Skeletal muscle satellite cell (primary cell): ENCODE results near the gene OR4D5. TPM values are rescaled to one million over a fixed set of nuclear protein-coding genes. Genes with fewer than 3 reads are reported as not detected.

Experiments used
- H3K27me3 ChIP-seq: 2 replicates; pipeline ENCODE4 v1.7.0; 2013; ENCODE audit warnings: low read length; ENCODE audit not compliant: control insufficient read depth, insufficient read depth
- H3K36me3 ChIP-seq: 2 replicates; pipeline ENCODE4 v1.7.0; 2013; ENCODE audit warnings: mild to moderate bottlenecking, control low read depth, low read length; ENCODE audit not compliant: insufficient read depth
- H3K4me1 ChIP-seq: 2 replicates; pipeline ENCODE4 v1.7.0; 2013; ENCODE audit warnings: low read length; ENCODE audit not compliant: control insufficient read depth, insufficient read depth
- H3K4me2 ChIP-seq: 2 replicates; pipeline ENCODE4 v1.7.0; 2013; ENCODE audit warnings: mild to moderate bottlenecking, low read length
- H3K4me3 ChIP-seq: 2 replicates; pipeline ENCODE4 v1.7.0; 2013; ENCODE audit warnings: low read length
- H3K9ac ChIP-seq: 2 replicates; pipeline ENCODE4 v1.7.0; 2013; ENCODE audit warnings: mild to moderate bottlenecking, low read depth, low read length, moderate library complexity
- H3K9me3 ChIP-seq: replicated peaks from 2 replicates; pipeline ENCODE4 v1.7.0; 2013; ENCODE audit warnings: mild to moderate bottlenecking, control low read depth, low read length
- total RNA-seq: library from RNA; depleted of rRNA; stranded (reverse); fragments of >200 nt; gene quantifications from 2 replicates; pipeline ENCODE4 v1.2.3, GENCODE V29; 2012; rRNA removed

Gene OR4D5
- total RNA-seq = not detected in 2 replicates

DNA sequence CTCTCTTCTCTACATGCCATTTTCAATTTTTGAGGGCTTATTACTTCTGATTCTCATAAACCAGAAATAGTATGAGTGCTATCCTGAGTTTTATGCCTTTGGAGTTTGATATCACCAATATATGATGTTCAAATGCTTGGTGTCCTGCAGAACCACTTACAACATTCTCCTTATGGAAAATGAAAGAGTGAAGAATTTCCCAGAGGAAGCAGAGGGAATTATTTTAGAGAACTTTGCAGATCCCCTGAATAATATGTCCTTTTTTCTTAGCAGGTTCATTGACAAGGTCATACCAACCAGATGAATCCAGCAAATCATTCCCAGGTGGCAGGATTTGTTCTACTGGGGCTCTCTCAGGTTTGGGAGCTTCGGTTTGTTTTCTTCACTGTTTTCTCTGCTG lies at the start of gene OR4D5:
TSS of gene OR4D5 (plus strand) at position 301 of the 400 bp plus-strand sequence. CDS start at position 301, 0 bp downstream.
- no peaks in the 10 kb centered on the region for H3K27me3 ChIP-seq
- H3K4me2 ChIP-seq = no peak within 1 kb of the TSS
- no peak within 1 kb of the TSS for H3K4me3 ChIP-seq
- no peaks in the 10 kb centered on the region for H3K36me3 ChIP-seq
- H3K4me1 ChIP-seq = no peaks in the 10 kb centered on the region
- no peaks in the 10 kb centered on the region for H3K9me3 ChIP-seq
- no peak within 1 kb of the TSS for H3K9ac ChIP-seq

DNA sequence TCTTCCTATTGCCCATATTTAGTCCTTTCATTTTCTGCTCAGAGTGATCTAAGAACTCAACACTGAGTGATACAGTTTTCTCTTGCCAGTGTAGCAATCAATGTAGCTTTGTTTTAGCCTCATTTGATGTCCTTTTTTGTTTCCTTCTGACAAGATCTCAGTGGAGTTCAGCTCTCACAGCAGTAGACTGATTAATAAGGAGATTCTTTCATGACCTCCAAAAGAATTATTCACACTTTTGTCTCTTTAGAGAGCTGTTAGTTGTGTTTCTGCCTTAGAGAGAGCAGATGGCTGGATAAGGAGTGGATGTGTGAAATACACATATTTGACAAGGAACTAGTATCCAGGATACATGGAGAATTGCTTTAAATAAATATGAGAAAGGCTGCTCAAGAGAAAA lies 47.4 kb upstream of the OR4D5 start:
- Histone ChIP-seq H3K4me3 (no peak overlapping the region), H3K9ac (no peak overlapping the region), H3K27me3 (no peaks in the 10 kb centered on the region), H3K4me1 (no peaks in the 10 kb centered on the region), H3K4me2 (no peak overlapping the region), H3K9me3 (no peaks in the 10 kb centered on the region), H3K36me3 (no peaks in the 10 kb centered on the region)

DNA sequence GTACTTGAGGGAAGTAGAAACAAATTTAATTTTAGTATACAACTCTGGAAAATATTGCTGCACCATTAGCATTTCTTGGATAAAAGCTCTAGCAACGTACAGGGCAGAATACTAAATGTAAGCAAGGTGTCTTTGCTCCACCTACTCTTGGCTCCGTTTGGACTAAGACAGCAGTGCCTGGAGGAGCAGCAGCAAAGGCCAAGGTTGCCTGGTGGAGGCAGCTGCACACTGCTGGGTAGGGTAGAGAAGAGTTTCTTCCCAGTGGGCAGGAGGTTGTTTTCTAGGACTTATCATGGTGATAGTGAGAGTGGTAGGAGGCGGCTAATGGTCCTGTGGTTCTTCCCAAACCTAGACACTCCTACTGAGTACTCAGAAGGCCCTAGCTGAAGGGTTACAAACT lies 39.6 kb upstream of the OR4D5 start:
- no peaks in the 10 kb centered on the region for H3K27me3 ChIP-seq

DNA sequence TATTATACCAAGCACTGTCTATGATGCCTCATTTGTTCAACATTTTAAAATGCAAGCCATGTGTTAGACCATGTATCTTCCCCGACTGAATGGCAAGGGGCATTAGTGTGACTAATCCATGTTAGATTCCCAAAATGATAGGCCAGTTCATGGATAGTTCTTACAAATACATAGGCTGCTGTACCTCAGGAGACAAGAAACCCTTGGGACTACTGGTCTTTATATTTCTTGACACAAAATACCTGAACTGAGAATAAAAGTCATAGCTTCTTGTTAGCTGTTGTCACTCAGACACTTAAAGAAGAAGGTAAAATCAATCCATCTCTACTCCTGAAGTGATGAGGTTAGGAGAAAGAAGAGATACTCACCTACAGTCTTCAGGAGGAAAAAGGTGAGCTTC lies 37.5 kb upstream of the OR4D5 start, which contains the start of gene OR8D4:
TSS of gene OR8D4 (plus strand) at position 301 of the 400 bp plus-strand sequence. CDS start 4,265 bp downstream, outside the sequence.
- Histone ChIP-seq H3K4me1 (no peaks in the 10 kb centered on the region), H3K9me3 (no peaks in the 10 kb centered on the region), H3K9ac (no peak within 1 kb of the TSS), H3K4me3 (no peak within 1 kb of the TSS), H3K36me3 (no peaks in the 10 kb centered on the region), H3K4me2 (no peak within 1 kb of the TSS), H3K27me3 (no peaks in the 10 kb centered on the region)

More for the DNA sequence above, 39.6 kb upstream of the OR4D5 start:
- H3K9ac ChIP-seq = no peak overlapping the region
- no peaks in the 10 kb centered on the region for H3K36me3 ChIP-seq
- no peak overlapping the region for H3K4me3 ChIP-seq
- no peaks in the 10 kb centered on the region for H3K4me1 ChIP-seq
- H3K4me2 ChIP-seq = no peak overlapping the region
- H3K9me3 ChIP-seq = no peaks in the 10 kb centered on the region

DNA sequence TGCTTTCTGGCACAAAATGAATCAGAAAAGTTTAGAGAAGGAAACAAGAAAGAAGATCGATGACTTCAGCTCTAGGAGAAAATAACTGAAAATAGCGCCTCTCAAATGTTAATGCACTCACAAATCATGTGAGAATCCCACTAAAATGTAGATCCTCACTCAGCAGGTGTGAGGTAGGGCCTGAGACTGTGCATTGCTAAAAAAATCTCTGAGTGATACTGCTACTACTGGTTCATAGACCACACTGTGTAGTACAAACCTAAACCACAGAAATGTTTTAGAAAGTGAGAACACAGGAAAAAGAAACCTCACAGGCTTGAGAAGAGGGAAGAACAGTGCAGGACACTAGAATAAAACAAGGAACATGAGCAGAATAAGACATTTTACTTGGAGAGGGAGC lies 35.5 kb upstream of the OR4D5 start:
- Histone ChIP-seq H3K4me2 (no peak overlapping the region), H3K9ac (no peak overlapping the region), H3K4me1 (no peaks in the 10 kb centered on the region), H3K4me3 (no peak overlapping the region), H3K27me3 (no peaks in the 10 kb centered on the region), H3K9me3 (no peaks in the 10 kb centered on the region), H3K36me3 (no peaks in the 10 kb centered on the region)

DNA sequence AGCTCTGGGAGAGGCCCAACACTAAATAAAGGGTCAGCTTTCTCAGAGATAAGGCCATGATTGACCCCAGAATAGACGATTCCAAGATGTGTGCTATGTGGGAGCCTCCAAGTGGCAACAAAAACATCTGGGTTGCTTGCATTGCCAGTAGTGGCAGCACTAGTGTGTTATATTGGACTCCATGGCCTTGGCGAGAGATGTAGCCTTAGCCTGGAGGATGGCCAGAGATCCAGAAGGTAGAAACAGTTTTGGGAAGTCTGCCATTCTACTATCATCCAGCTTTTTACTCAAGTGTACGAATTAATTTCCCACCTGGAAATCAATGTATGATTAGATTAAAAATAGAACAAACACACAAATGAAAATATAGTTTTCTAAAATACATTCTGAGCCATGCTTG lies 34.5 kb upstream of the OR4D5 start:
- Histone ChIP-seq H3K27me3 (no peaks in the 10 kb centered on the region), H3K36me3 (no peaks in the 10 kb centered on the region), H3K9ac (no peak overlapping the region), H3K4me2 (no peak overlapping the region), H3K9me3 (no peaks in the 10 kb centered on the region), H3K4me1 (no peaks in the 10 kb centered on the region), H3K4me3 (no peak overlapping the region)

DNA sequence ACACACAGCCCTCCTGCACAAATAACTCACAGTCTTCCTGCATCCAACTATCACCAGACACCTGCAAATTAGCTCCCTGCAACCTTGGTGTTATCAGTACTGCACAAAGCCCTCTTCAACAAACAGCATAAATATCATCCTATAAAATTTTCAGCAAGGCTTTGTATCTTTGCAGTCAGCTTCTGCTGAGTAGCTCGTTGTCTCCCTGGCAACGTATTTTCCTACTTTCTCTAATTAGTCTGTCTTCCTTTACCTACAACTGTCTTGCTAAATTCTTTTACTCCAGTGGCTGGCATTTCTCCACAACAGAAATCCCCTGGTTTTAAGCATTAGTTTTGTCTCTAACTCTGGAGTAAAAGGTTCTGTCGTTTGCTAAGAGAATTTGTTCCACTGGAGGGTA lies 33.6 kb upstream of the OR4D5 start:
- H3K27me3 ChIP-seq = no peaks in the 10 kb centered on the region
- no peaks in the 10 kb centered on the region for H3K9me3 ChIP-seq
- H3K36me3 ChIP-seq = no peaks in the 10 kb centered on the region
- H3K9ac ChIP-seq = no peak overlapping the region
- no peak overlapping the region for H3K4me3 ChIP-seq
- no peak overlapping the region for H3K4me2 ChIP-seq
- H3K4me1 ChIP-seq = no peaks in the 10 kb centered on the region

DNA sequence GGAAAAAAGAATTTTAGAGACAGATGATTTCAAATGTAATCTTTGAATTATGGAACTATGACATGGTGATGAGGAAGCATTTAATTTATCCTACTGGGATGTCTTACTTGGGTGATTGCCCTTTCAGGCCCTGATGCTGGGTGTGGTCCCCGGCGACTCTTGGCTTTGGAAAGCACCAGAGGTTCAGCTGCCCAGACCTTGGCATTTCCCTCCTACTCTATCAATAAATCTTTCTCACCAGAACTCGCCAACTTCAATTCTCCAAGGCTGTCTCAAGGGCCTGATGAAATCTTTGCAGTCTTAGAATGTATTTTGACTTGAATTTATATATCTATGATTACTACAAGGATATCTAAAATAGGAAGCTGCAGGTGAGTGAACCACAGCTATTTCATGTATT lies 18.5 kb upstream of the OR4D5 start:
- H3K4me2 ChIP-seq = no peak overlapping the region
- H3K4me3 ChIP-seq = no peak overlapping the region
- H3K4me1 ChIP-seq = no peaks in the 10 kb centered on the region
- no peaks in the 10 kb centered on the region for H3K9me3 ChIP-seq
- H3K9ac ChIP-seq = no peak overlapping the region
- H3K36me3 ChIP-seq = no peaks in the 10 kb centered on the region
- no peaks in the 10 kb centered on the region for H3K27me3 ChIP-seq

DNA sequence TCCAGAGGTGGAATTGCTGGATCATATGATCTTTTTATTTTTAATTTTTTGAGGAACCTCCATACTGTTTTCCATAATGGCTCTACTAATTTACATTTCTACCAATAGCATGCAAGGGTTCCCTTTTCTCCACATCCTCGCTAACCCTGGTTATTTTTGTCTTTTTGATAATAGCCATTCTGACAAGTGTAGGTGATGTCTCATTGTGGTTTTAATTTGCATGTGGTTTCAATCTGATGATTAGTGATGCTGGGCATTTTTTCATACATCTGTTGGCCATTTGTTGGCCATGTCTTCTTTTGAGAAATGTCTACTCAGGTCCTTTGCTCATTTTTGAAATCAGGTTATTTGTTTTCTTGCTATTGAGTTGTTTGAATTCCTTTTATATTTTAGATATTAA lies 15.4 kb upstream of the OR4D5 start:
- no peak overlapping the region for H3K4me2 ChIP-seq
- no peak overlapping the region for H3K4me3 ChIP-seq
- H3K4me1 ChIP-seq = no peaks in the 10 kb centered on the region
- H3K9ac ChIP-seq = no peak overlapping the region
- H3K36me3 ChIP-seq = no peaks in the 10 kb centered on the region
- no peaks in the 10 kb centered on the region for H3K27me3 ChIP-seq
- H3K9me3 ChIP-seq = no peaks in the 10 kb centered on the region

DNA sequence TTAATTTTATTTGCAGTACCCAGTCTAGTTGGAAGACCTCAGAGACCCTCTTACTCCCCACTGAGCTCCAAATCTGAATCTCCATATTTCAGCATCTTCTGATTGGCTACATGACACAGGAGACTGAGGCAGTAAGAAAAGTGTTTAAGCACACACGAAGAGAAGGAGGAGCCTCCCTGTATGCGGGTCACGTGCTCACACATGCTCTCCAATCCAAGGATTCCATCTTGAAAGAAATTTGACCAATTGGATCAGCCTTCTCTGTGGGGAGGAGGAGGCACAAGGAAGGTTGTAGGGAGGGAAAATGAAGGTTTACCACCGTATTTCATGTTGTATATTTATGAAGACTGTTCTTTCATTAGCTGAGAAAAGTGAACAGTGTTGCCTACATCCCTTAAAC lies 3.0 kb downstream of the OR4D5 start:
- no peak overlapping the region for H3K4me3 ChIP-seq

DNA sequence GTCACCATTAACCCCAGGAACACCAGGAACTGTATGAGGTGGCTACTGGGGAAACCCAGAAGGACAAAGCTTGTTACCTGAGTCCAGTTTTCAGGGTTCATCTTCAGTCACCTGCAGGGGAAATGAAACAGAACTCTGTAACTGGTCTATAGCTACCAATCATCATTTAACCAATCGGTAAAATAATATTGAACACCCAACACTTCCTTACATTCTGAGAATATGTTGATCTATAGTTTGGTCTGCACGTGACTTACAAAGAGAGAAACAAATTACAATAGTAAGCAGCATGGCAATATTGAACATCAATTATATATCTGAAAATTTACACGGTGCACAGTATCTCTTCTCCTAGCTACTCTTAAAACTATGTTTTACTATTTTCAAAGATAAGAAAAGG lies 4.3 kb downstream of the OR4D5 start, which contains the start of gene OR6T1:
TSS of gene OR6T1 (minus strand) at position 101 of the 400 bp plus-strand sequence. CDS start at position 101, 0 bp downstream.
- Histone ChIP-seq H3K36me3 (no peaks in the 10 kb centered on the region), H3K4me1 (no peaks in the 10 kb centered on the region), H3K4me3 (no peak within 1 kb of the TSS), H3K9ac (no peak within 1 kb of the TSS), H3K27me3 (no peaks in the 10 kb centered on the region), H3K4me2 (no peak within 1 kb of the TSS), H3K9me3 (no peaks in the 10 kb centered on the region)

More for the DNA sequence above, 3.0 kb downstream of the OR4D5 start:
- no peak overlapping the region for H3K4me2 ChIP-seq
- H3K4me1 ChIP-seq = no peaks in the 10 kb centered on the region
- H3K27me3 ChIP-seq = no peaks in the 10 kb centered on the region
- H3K9me3 ChIP-seq = no peaks in the 10 kb centered on the region
- H3K9ac ChIP-seq = no peak overlapping the region
- no peaks in the 10 kb centered on the region for H3K36me3 ChIP-seq

DNA sequence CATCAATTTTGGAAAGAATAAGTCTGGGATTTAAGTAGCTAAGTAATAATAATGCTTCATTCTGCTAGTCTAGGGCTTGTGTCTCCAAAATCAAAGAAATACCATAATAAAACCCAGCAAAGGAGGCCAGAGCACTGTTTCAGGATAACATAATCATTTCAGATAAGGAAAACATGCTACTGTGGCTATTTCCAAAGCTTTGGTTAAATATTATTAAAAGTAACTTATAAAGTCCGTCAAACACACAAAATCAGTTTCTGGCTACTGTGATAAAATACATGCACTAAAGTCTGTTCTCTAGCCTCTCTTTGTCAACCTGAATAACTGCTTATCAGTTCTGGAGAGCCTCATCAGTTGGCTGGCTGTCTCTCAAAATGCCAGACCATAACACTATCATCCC lies 5.7 kb downstream of the OR4D5 start:
- Histone ChIP-seq H3K4me3 (no peak overlapping the region), H3K27me3 (no peaks in the 10 kb centered on the region), H3K9me3 (no peaks in the 10 kb centered on the region), H3K4me2 (no peak overlapping the region), H3K4me1 (no peaks in the 10 kb centered on the region), H3K9ac (no peak overlapping the region), H3K36me3 (no peaks in the 10 kb centered on the region)
